GM12878 (cell line): ENCODE results near the gene SMARCD3.

ENCODE experiments used
- BACH1 ChIP-seq: fragments of 450-650 bp; IDR thresholded peaks from 2 replicates; pipeline ENCODE4 v1.6.1; 2017; ENCODE audit warnings: mild to moderate bottlenecking, borderline replicate concordance
- JUND ChIP-seq: IDR thresholded peaks from 2 replicates; pipeline ENCODE4 v1.6.1; 2012; ENCODE audit warnings: low read depth, mild to moderate bottlenecking, low read length, improper control_type of control experiment, moderate library complexity
- NR2F1 ChIP-seq: fragments of 450-650 bp; conservative IDR thresholded peaks from 2 replicates; pipeline ENCODE4 v1.6.1; 2017; ENCODE audit warnings: mild to moderate bottlenecking
- POLR2A ChIP-seq: IDR thresholded peaks from 2 replicates; pipeline ENCODE4 v1.6.1; 2011; ENCODE audit warnings: low read depth, mild to moderate bottlenecking, low read length
- TF ChIP-seq, protein P1 (sequence below), 3 experiments: IDR thresholded peaks in 2 of 3; conservative IDR thresholded peaks in 1 of 3; 2 replicates each; pipeline ENCODE4 v1.5.1; 2011; ENCODE audit warnings: low read depth in 3 of 3, low read length in 3 of 3, mild to moderate bottlenecking in 3 of 3, control low read depth in 2 of 3, moderate library complexity in 2 of 3, inconsistent platforms in 1 of 3, mixed read lengths in 1 of 3; ENCODE audit not compliant: control insufficient read depth in 2 of 3, insufficient read depth in 1 of 3; ENCODE audit errors: extremely low read depth in 1 of 3

DNA sequence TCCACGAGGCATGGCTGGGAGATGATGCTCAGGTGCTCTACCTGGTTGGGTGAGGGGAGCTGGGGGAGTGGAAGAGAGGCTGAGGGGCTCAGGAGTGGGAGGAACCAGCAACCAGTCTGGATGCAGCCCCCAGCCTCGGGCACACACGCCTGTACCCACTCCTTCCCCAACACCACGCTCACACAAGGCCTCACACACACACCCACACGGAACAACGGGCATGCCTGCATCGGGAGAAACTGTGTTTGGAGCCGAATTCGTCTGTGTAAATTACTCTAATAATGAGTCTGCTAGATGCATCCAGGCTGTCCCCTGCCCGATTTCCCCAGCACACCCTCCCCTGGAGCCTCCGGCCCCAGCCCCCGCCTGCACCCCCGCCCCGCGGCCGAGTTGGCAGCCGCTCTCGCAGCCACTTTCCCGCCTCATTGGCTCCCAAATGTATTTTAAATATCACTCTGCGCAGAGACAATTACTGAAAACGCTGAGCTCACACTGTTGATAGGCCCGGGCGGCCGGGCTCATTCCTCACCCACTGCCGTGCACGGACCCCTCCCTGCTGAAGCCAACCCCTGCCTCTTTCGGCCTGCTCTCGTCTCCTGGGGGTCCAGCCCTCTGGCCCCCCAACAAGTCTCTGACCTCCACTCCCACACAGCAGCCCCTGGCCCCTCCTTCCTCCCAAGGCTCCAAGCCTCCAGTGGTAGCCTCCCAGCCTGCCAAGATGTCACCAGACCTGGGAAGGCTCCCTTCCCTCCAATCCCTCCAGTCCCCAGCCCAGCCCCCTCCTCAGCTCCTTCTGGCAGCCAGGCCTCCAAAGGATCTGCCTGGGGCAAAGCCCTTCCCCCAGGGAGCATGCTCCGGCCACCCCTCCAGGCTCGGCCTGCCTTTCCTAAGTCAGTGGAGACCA, 49.3 kb downstream of the SMARCD3 start:
- TF ChIP-seq NR2F1 = no peak
- no peak for TF ChIP-seq POLR2A
- no peak for TF ChIP-seq BACH1
- TF ChIP-seq JUND = no peak
- TF ChIP-seq, protein P1, sequence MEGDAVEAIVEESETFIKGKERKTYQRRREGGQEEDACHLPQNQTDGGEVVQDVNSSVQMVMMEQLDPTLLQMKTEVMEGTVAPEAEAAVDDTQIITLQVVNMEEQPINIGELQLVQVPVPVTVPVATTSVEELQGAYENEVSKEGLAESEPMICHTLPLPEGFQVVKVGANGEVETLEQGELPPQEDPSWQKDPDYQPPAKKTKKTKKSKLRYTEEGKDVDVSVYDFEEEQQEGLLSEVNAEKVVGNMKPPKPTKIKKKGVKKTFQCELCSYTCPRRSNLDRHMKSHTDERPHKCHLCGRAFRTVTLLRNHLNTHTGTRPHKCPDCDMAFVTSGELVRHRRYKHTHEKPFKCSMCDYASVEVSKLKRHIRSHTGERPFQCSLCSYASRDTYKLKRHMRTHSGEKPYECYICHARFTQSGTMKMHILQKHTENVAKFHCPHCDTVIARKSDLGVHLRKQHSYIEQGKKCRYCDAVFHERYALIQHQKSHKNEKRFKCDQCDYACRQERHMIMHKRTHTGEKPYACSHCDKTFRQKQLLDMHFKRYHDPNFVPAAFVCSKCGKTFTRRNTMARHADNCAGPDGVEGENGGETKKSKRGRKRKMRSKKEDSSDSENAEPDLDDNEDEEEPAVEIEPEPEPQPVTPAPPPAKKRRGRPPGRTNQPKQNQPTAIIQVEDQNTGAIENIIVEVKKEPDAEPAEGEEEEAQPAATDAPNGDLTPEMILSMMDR (IDR thresholded peaks at IDR 0.05 in 2 of 3, conservative IDR thresholded peaks at IDR 0.05 in 1 of 3; ENCODE audit: control insufficient read depth in 2 of 3, extremely low read depth in 1 of 3, insufficient read depth in 1 of 3, low read depth in 3 of 3, low read length in 3 of 3) = no peak
